T-helper 1 cell treated with Interleukin-12 subunit alpha and Interleukin-12 subunit beta and Interleukin-4 antibody, amounts not matched to agents 30 μg/mL and 1 μg/mL, for 36 hours (primary cell): Measurements from ENCODE around the gene HNRNPC.
"Not testable (repeated sequence)": the region's sequence is repeated elsewhere in the genome, so short reads cannot be mapped to it uniquely, and the experiment has no call there.

ENCODE experiments used
- H3K27ac Mint-ChIP-seq: one replicate; pipeline ENCODE4 v1.8.0; 2021; ENCODE audit warnings: mild to moderate bottlenecking, mixed read lengths
- H3K27me3 Mint-ChIP-seq: one replicate; pipeline ENCODE4 v1.8.0; 2021; ENCODE audit warnings: low read depth, mixed read lengths
- H3K36me3 Mint-ChIP-seq: one replicate; pipeline ENCODE4 v1.8.0; 2021; ENCODE audit warnings: low read depth, mixed read lengths
- H3K4me1 Mint-ChIP-seq: one replicate; pipeline ENCODE4 v1.8.0; 2021; ENCODE audit warnings: low read depth, mixed read lengths
- H3K4me3 Mint-ChIP-seq: one replicate; pipeline ENCODE4 v1.8.0; 2021; ENCODE audit warnings: mild to moderate bottlenecking, moderate library complexity, mixed read lengths
- H3K9me3 Mint-ChIP-seq: one replicate; pipeline ENCODE4 v1.8.0; 2021; ENCODE audit warnings: mixed read lengths

Gene HNRNPC

GRCh38 chr14:21269252-21270046 is at the start of gene HNRNPC:
HNRNPC (minus strand) TSS chr14:21269442; CDS start chr14:21234193, 35,249 bp downstream.
- Mint-ChIP-seq H3K4me3 (peak within 1 kb of the TSS; percentile 100), H3K27ac (peak within 1 kb of the TSS; percentile 99), H3K9me3 (no peaks in the 10 kb centered on the region), H3K27me3 (no peaks in the 10 kb centered on the region), H3K36me3 (peaks cover 35% of the 10 kb centered on the region), H3K4me1 (peaks cover 35% of the 10 kb centered on the region)

- Mint-ChIP-seq H3K4me1 (peaks cover 7% of the 10 kb centered on the region), H3K4me3 (no peak overlapping the region), H3K9me3 (no peaks in the 10 kb centered on the region), H3K27ac (no peak overlapping the region), H3K27me3 (peaks cover 21% of the 10 kb centered on the region), H3K36me3 (no peaks in the 10 kb centered on the region)
Measured at GRCh38 chr14:21317398-21317797, 48.2 kb upstream of the HNRNPC start.

GRCh38 chr14:21313512-21313911 is 44.3 kb upstream of the HNRNPC start:
- H3K4me1 Mint-ChIP-seq: peaks cover 10% of the 10 kb centered on the region
- peaks cover 14% of the 10 kb centered on the region for H3K27me3 Mint-ChIP-seq
- H3K4me3 Mint-ChIP-seq: no peak overlapping the region
- no peaks in the 10 kb centered on the region for H3K36me3 Mint-ChIP-seq
- H3K27ac Mint-ChIP-seq: no peak overlapping the region
- no peaks in the 10 kb centered on the region for H3K9me3 Mint-ChIP-seq

GRCh38 chr14:21311614-21312013 is 42.4 kb upstream of the HNRNPC start:
- Mint-ChIP-seq H3K9me3 (no peaks in the 10 kb centered on the region), H3K27me3 (peaks cover 5% of the 10 kb centered on the region), H3K4me3 (no peak overlapping the region), H3K4me1 (peaks cover 14% of the 10 kb centered on the region), H3K27ac (no peak overlapping the region), H3K36me3 (no peaks in the 10 kb centered on the region)

- no peak overlapping the region for H3K27ac Mint-ChIP-seq
- H3K4me1 Mint-ChIP-seq: peaks cover 14% of the 10 kb centered on the region
- H3K4me3 Mint-ChIP-seq: no peak overlapping the region
- H3K36me3 Mint-ChIP-seq: no peaks in the 10 kb centered on the region
- H3K9me3 Mint-ChIP-seq: no peaks in the 10 kb centered on the region
- H3K27me3 Mint-ChIP-seq: peaks cover 5% of the 10 kb centered on the region
Measured at GRCh38 chr14:21309956-21310355, 40.7 kb upstream of the HNRNPC start.

GRCh38 chr14:21309238-21309636 is 40.0 kb upstream of the HNRNPC start:
- no peaks in the 10 kb centered on the region for H3K9me3 Mint-ChIP-seq
- peak overlapping the region; percentile 70 for H3K4me3 Mint-ChIP-seq
- peak overlapping the region; percentile 22 for H3K27ac Mint-ChIP-seq
- no peaks in the 10 kb centered on the region for H3K36me3 Mint-ChIP-seq
- H3K4me1 Mint-ChIP-seq: peaks cover 14% of the 10 kb centered on the region
- H3K27me3 Mint-ChIP-seq: peaks cover 5% of the 10 kb centered on the region

- Mint-ChIP-seq H3K4me3 (peak overlapping the region; percentile 70), H3K9me3 (no peaks in the 10 kb centered on the region), H3K4me1 (peaks cover 14% of the 10 kb centered on the region), H3K36me3 (no peaks in the 10 kb centered on the region), H3K27me3 (peaks cover 5% of the 10 kb centered on the region), H3K27ac (peak overlapping the region; percentile 34)
Measured at GRCh38 chr14:21308479-21309237, 39.4 kb upstream of the HNRNPC start.

GRCh38 chr14:21308132-21308478 is 38.9 kb upstream of the HNRNPC start:
- Mint-ChIP-seq H3K36me3 (no peaks in the 10 kb centered on the region), H3K4me3 (peak overlapping the region; percentile 70), H3K27ac (no peak overlapping the region), H3K9me3 (no peaks in the 10 kb centered on the region), H3K27me3 (peaks cover 7% of the 10 kb centered on the region), H3K4me1 (peaks cover 14% of the 10 kb centered on the region)

- no peak overlapping the region for H3K27ac Mint-ChIP-seq
- peaks cover 14% of the 10 kb centered on the region for H3K4me1 Mint-ChIP-seq
- H3K27me3 Mint-ChIP-seq: peaks cover 11% of the 10 kb centered on the region
- H3K4me3 Mint-ChIP-seq: no peak overlapping the region
- no peaks in the 10 kb centered on the region for H3K36me3 Mint-ChIP-seq
- no peaks in the 10 kb centered on the region for H3K9me3 Mint-ChIP-seq
Measured at GRCh38 chr14:21307637-21308036, 38.4 kb upstream of the HNRNPC start.

GRCh38 chr14:21302836-21303140 is 33.5 kb upstream of the HNRNPC start:
- H3K36me3 Mint-ChIP-seq, H3K4me3 Mint-ChIP-seq, H3K4me1 Mint-ChIP-seq, H3K27ac Mint-ChIP-seq, H3K9me3 Mint-ChIP-seq: not testable (repeated sequence)
- H3K27me3 Mint-ChIP-seq: peaks cover 32% of the 10 kb centered on the region

- Mint-ChIP-seq H3K4me3 (no peak overlapping the region), H3K27ac (no peak overlapping the region)
Measured at GRCh38 chr14:21302013-21302835, 33.0 kb upstream of the HNRNPC start.

GRCh38 chr14:21300892-21301291 is 31.6 kb upstream of the HNRNPC start:
- H3K27ac Mint-ChIP-seq: no peak overlapping the region
- no peaks in the 10 kb centered on the region for H3K36me3 Mint-ChIP-seq
- peaks cover 32% of the 10 kb centered on the region for H3K27me3 Mint-ChIP-seq
- no peaks in the 10 kb centered on the region for H3K4me1 Mint-ChIP-seq
- no peaks in the 10 kb centered on the region for H3K9me3 Mint-ChIP-seq
- no peak overlapping the region for H3K4me3 Mint-ChIP-seq

More at GRCh38 chr14:21302013-21302835, 33.0 kb upstream of the HNRNPC start:
- H3K4me1 Mint-ChIP-seq: no peaks in the 10 kb centered on the region
- peaks cover 32% of the 10 kb centered on the region for H3K27me3 Mint-ChIP-seq
- H3K9me3 Mint-ChIP-seq: no peaks in the 10 kb centered on the region
- no peaks in the 10 kb centered on the region for H3K36me3 Mint-ChIP-seq

- no peaks in the 10 kb centered on the region for H3K36me3 Mint-ChIP-seq
- no peaks in the 10 kb centered on the region for H3K9me3 Mint-ChIP-seq
Measured at GRCh38 chr14:21299562-21300130, 30.4 kb upstream of the HNRNPC start.

GRCh38 chr14:21298358-21298757 is 29.1 kb upstream of the HNRNPC start:
- H3K27ac Mint-ChIP-seq: no peak overlapping the region
- no peak overlapping the region for H3K4me3 Mint-ChIP-seq
- H3K27me3 Mint-ChIP-seq: peaks cover 32% of the 10 kb centered on the region
- no peaks in the 10 kb centered on the region for H3K9me3 Mint-ChIP-seq
- H3K4me1 Mint-ChIP-seq: no peaks in the 10 kb centered on the region
- no peaks in the 10 kb centered on the region for H3K36me3 Mint-ChIP-seq

More at GRCh38 chr14:21299562-21300130, 30.4 kb upstream of the HNRNPC start:
- no peak overlapping the region for H3K27ac Mint-ChIP-seq
- peaks cover 32% of the 10 kb centered on the region for H3K27me3 Mint-ChIP-seq
- no peaks in the 10 kb centered on the region for H3K4me1 Mint-ChIP-seq
- H3K4me3 Mint-ChIP-seq: no peak overlapping the region
